H1 (cell line): Measurements from ENCODE around the gene IPO11. TPM values are rescaled to one million over a fixed set of nuclear protein-coding genes. Genes with fewer than 3 reads are reported as not detected.

Experiments
- CTCF ChIA-PET: fragments of 300-600 bp; sonication (Branson Sonifier 250); formaldehyde crosslinking; loops from one replicate; lab custom pipeline; 2021; ENCODE audit not compliant: partially characterized antibody; lab: Charles Lee
- POLR2A ChIA-PET: fragments of 300-600 bp; sonication (Branson Sonifier 250); formaldehyde crosslinking; loops from one replicate; lab custom pipeline; 2021; ENCODE audit warnings: inconsistent platforms; ENCODE audit not compliant: partially characterized antibody; lab: Charles Lee
- DNase-seq, 2 experiments: peaks; one replicate each; pipeline versions ENCODE4 v3.0.0 to v3.0.0-alpha.2; 2010 to 2022; ENCODE audit warnings: low spot score in 2 of 2, low read depth in 1 of 2, mixed read lengths in 1 of 2
- FAIRE-seq: peaks from 2 replicates; lab custom pipeline; 2011; peaks lifted over from hg19 to GRCh38; lab: Jason Lieb, UNC
- H2AFZ ChIP-seq: 2 replicates; pipeline ENCODE4 v1.8.1; 2012; ENCODE audit warnings: low read length, inconsistent platforms
- H2AK5ac ChIP-seq: 2 replicates; pipeline ENCODE4 v1.6.1; 2013; ENCODE audit warnings: low read depth, low read length
- H2BK120ac ChIP-seq: replicated peaks from 2 replicates; pipeline ENCODE3; 2013; ENCODE audit warnings: low read depth, low read length, inconsistent platforms
- H2BK12ac ChIP-seq: 2 replicates; pipeline ENCODE4 v1.6.1; 2013; ENCODE audit warnings: low read depth, low read length
- H2BK15ac ChIP-seq: 2 replicates; pipeline ENCODE4 v1.6.1; 2013; ENCODE audit warnings: low read length
- H2BK20ac ChIP-seq: 2 replicates; pipeline ENCODE4 v1.6.1; 2013; ENCODE audit warnings: low read length
- H2BK5ac ChIP-seq: 2 replicates; pipeline ENCODE4 v1.6.1; 2013; ENCODE audit warnings: low read depth, low read length
- H3K14ac ChIP-seq: 2 replicates; pipeline ENCODE4 v1.6.1; 2013; ENCODE audit warnings: inconsistent platforms; ENCODE audit not compliant: insufficient read length
- H3K18ac ChIP-seq: 2 replicates; pipeline ENCODE4 v1.6.1; 2013; ENCODE audit warnings: low read length; ENCODE audit errors: extremely low read depth
- H3K23ac ChIP-seq: 2 replicates; pipeline ENCODE4 v1.6.1; 2013; ENCODE audit warnings: inconsistent platforms; ENCODE audit not compliant: insufficient read length
- H3K23me2 ChIP-seq: 2 replicates; pipeline ENCODE4 v1.6.1; 2013; ENCODE audit warnings: low read depth, low read length
- H3K27ac ChIP-seq: 2 replicates; pipeline ENCODE4 v1.6.1; 2011; ENCODE audit warnings: low read depth, low read length, inconsistent platforms
- H3K27me3 ChIP-seq, 4 experiments: replicated peaks in 1 of 4; 1 replicate in 1 of 4; 2 replicates in 3 of 4; pipeline versions ENCODE4 v1.6.1 to v1.8.1; 2011 to 2013; ENCODE audit warnings: low read length in 3 of 4, mild to moderate bottlenecking in 3 of 4, inconsistent platforms in 2 of 4, mixed read lengths in 2 of 4, moderate library complexity in 1 of 4; ENCODE audit not compliant: control insufficient read depth in 3 of 4, insufficient read depth in 3 of 4; ENCODE audit errors: extremely low read depth in 1 of 4
- H3K36me3 ChIP-seq, 4 experiments: 2 replicates each; pipeline versions ENCODE4 v1.6.1 to v1.8.1; 2011 to 2013; ENCODE audit warnings: mild to moderate bottlenecking in 4 of 4, low read length in 3 of 4, moderate library complexity in 2 of 4, control low read depth in 1 of 4, inconsistent platforms in 1 of 4; ENCODE audit not compliant: insufficient read depth in 4 of 4, control insufficient read depth in 2 of 4
- H3K4ac ChIP-seq: replicated peaks from 2 replicates; pipeline ENCODE3; 2013; ENCODE audit warnings: low read length, low read depth, mixed read lengths, inconsistent platforms; ENCODE audit not compliant: insufficient read length
- H3K4me1 ChIP-seq, 4 experiments: replicated peaks in 1 of 4; 1 replicate in 1 of 4; 2 replicates in 3 of 4; pipeline versions ENCODE4 v1.6.1 to v1.8.1; 2011 to 2013; ENCODE audit warnings: low read length in 3 of 4, inconsistent platforms in 2 of 4, mixed read lengths in 1 of 4; ENCODE audit not compliant: insufficient read depth in 4 of 4, control insufficient read depth in 3 of 4
- H3K4me2 ChIP-seq, 2 experiments: 2 replicates each; pipeline versions ENCODE4 v1.6.1 to v1.8.1; 2011 to 2013; ENCODE audit warnings: low read depth in 2 of 2, low read length in 2 of 2, control low read depth in 1 of 2, inconsistent platforms in 1 of 2, mild to moderate bottlenecking in 1 of 2; ENCODE audit not compliant: insufficient read depth in 1 of 2
- H3K4me3 ChIP-seq, 4 experiments: fragments of 200-600, 300-600 bp in 1 of 4; sonication (generic), shearing (Covaris generic), sonication (Bioruptor Twin) in 1 of 4; 2 replicates each; pipeline versions ENCODE4 v1.5.1 to v1.8.1; 2011 to 2016; ENCODE audit warnings: low read length in 4 of 4, low read depth in 3 of 4, control low read depth in 2 of 4, inconsistent platforms in 2 of 4, mild to moderate bottlenecking in 2 of 4, mixed read lengths in 1 of 4, moderate library complexity in 1 of 4; ENCODE audit not compliant: insufficient read depth in 2 of 4; ENCODE audit errors: extremely low read depth in 1 of 4
- H3K56ac ChIP-seq: replicated peaks from 2 replicates; pipeline ENCODE3; 2013; ENCODE audit warnings: low read depth, mild to moderate bottlenecking, mixed read lengths, low read length, inconsistent platforms; ENCODE audit not compliant: insufficient read length
- H3K79me1 ChIP-seq: 2 replicates; pipeline ENCODE4 v1.6.1; 2013; ENCODE audit warnings: low read depth, low read length, control low read depth
- H3K79me2 ChIP-seq, 2 experiments: 2 replicates each; pipeline versions ENCODE4 v1.6.1 to v1.8.1; 2012 to 2013; ENCODE audit warnings: low read length in 2 of 2, mild to moderate bottlenecking in 2 of 2, inconsistent platforms in 1 of 2; ENCODE audit not compliant: insufficient read depth in 2 of 2, control insufficient read depth in 1 of 2
- H3K9ac ChIP-seq, 4 experiments: replicated peaks in 1 of 4; 1 replicate in 1 of 4; 2 replicates in 3 of 4; pipeline versions ENCODE4 v1.6.1 to v1.8.1; 2011 to 2013; ENCODE audit warnings: low read depth in 3 of 4, low read length in 3 of 4, control low read depth in 2 of 4, mild to moderate bottlenecking in 2 of 4, moderate library complexity in 2 of 4, inconsistent platforms in 1 of 4; ENCODE audit errors: extremely low read depth in 1 of 4
- H3K9me3 ChIP-seq, 2 experiments: 2 replicates each; pipeline versions ENCODE4 v1.6.1 to v1.8.1; 2012 to 2013; ENCODE audit warnings: mild to moderate bottlenecking in 2 of 2, moderate library complexity in 2 of 2, control low read depth in 1 of 2, inconsistent platforms in 1 of 2, low read depth in 1 of 2, low read length in 1 of 2, mixed read lengths in 1 of 2; ENCODE audit not compliant: insufficient read depth in 2 of 2
- H4K20me1 ChIP-seq, 2 experiments: replicated peaks in 1 of 2; 2 replicates each; pipeline versions ENCODE3 to v1.8.1; 2011 to 2013; ENCODE audit warnings: inconsistent platforms in 2 of 2, low read length in 2 of 2, mild to moderate bottlenecking in 1 of 2; ENCODE audit not compliant: insufficient read depth in 2 of 2, control insufficient read depth in 1 of 2
- H4K5ac ChIP-seq: 2 replicates; pipeline ENCODE4 v1.6.1; 2013; ENCODE audit warnings: low read length, low read depth, mixed read lengths, inconsistent platforms; ENCODE audit not compliant: insufficient read length
- H4K8ac ChIP-seq: 2 replicates; pipeline ENCODE4 v1.8.0; 2013; ENCODE audit warnings: mild to moderate bottlenecking, moderate library complexity, low read length, inconsistent platforms; ENCODE audit not compliant: insufficient read depth; ENCODE audit errors: extremely low read depth
- H4K91ac ChIP-seq: replicated peaks from 2 replicates; pipeline ENCODE3; 2013; ENCODE audit warnings: low read length, mixed read lengths, inconsistent platforms; ENCODE audit not compliant: insufficient read length
- KDM1A ChIP-seq: fragments of 200-600, 300-600 bp; sonication (generic); IDR thresholded peaks from 2 replicates; pipeline ENCODE4 v1.7.1; 2016; ENCODE audit warnings: mild to moderate bottlenecking, low read length, borderline replicate concordance
- SIRT6 ChIP-seq: IDR thresholded peaks from one replicate; pipeline ENCODE4 v1.7.1; 2012; ENCODE audit warnings: low read length, inconsistent platforms
- WGBS, 2 experiments: shearing (Covaris generic) in 1 of 2; methylation state at CpG; one replicate each; pipeline versions ENCODE4 v1.1.6 to v1.1.7; 2013 to 2015; ENCODE audit warnings: low lambda C conversion rate in 2 of 2, mixed read lengths in 2 of 2, inconsistent platforms in 1 of 2, low coverage in 1 of 2, missing lambda C conversion rate in 1 of 2; ENCODE audit not compliant: insufficient replicate concordance in 2 of 2, insufficient coverage in 1 of 2, insufficient read length in 1 of 2; ENCODE audit errors: extremely low coverage in 1 of 2, missing lambda C conversion rate in 1 of 2; 5-methylcytosine and 5-hydroxymethylcytosine counted together
- polyA plus RNA-seq, 7 experiments: library from polyadenylated mRNA; depleted of rRNA in 3 of 7; stranded (reverse) in 5 of 7; unstranded in 2 of 7; fragments of >200 nt in 5 of 7; fragments of 200-250 nt in 2 of 7; gene quantifications; 1 replicate in 5 of 7; 2 replicates in 1 of 7; 4 replicates in 1 of 7; pipeline versions ENCODE4 v1.2.1 to v1.2.3, GENCODE V29; 2011 to 2013; ENCODE audit warnings: missing spikeins in 2 of 7, mixed read lengths in 2 of 7
- total RNA-seq: library from RNA; stranded (reverse); fragmentation: NEBNext Ultra II Directional; extraction: Animal tissue kit (Norgen Biotek cat#: 25700); gene quantifications from 2 replicates; pipeline ENCODE4 v1.2.1, GENCODE V29; 2021

Gene IPO11
- total and polyA plus RNA-seq, 2 of the 8 experiments (the other 6 are each of a cell fraction or from before 2014, with no cell fraction given) = 23.6 to 64.4 TPM

DNA sequence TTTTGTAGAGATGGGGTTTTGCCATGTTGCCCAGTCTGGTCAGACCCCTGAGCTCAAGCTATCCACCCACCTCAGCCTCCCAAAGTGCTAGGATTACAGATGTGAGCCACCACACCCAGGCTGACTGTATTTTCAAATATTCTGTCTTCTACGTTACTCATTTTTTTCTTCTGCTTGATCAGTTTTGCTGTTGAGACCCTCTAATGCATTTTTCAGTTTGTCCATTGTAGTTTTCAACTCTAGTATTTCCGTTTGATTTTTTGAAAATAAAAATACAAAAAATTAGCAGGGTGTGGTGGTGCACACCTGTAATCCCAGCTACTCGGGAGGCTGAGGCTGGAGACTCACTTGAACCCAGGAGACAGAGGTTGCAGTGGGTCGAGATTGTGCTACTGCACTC lies 155.6 kb downstream of the IPO11 start:
- Histone ChIP-seq H4K91ac (no peak overlapping the region), H3K23ac (no peak overlapping the region), H2BK120ac (no peak overlapping the region), H4K5ac (no peak overlapping the region), H3K27me3 (no peaks in the 10 kb centered on the region), H2BK20ac (no peak overlapping the region), H4K20me1 (no peaks in the 10 kb centered on the region), H3K4me3 (no peak overlapping the region), H3K18ac (no peak overlapping the region), H3K4ac (no peak overlapping the region), H3K36me3 (no peaks in the 10 kb centered on the region; a peak in 1 of 8 replicates), H3K9me3 (no peaks in the 10 kb centered on the region), H3K4me2 (no peak overlapping the region), H2BK15ac (no peak overlapping the region), H3K27ac (no peak overlapping the region), H2BK12ac (no peak overlapping the region), H3K56ac (no peak overlapping the region), H3K79me1 (no peaks in the 10 kb centered on the region), H4K8ac (no peak overlapping the region), H3K14ac (no peak overlapping the region), H2AK5ac (no peak overlapping the region), H3K4me1 (peaks cover 0 to 5% (median 2%) of the 10 kb centered on the region in 4 experiments; a peak in 3 of 7 replicates), H3K9ac (no peak overlapping the region), H2AFZ (no peak overlapping the region), H2BK5ac (no peak overlapping the region), H3K23me2 (no peaks in the 10 kb centered on the region), H3K79me2 (no peaks in the 10 kb centered on the region; a peak in 1 of 4 replicates)
- DNase-seq = no peak
- 94% methylated on average over 4 of the region's 4 CpGs; no CpG with 5 or more reads in 1 of the 2 experiments for WGBS, 2 experiments
- ChIA-PET CTCF (interaction anchor here (0.8 to 1.2 kb wide), 3 partner anchors 10 to 21 kb away, joined by 3 read pairs; partner anchors contain the start of gene LRRC70), POLR2A (no interaction called here)
- no peak for FAIRE-seq
- no peak for TF ChIP-seq KDM1A
- TF ChIP-seq SIRT6 = no peak
